Measurements from ENCODE around the gene BEST2.

BEST2 gene

GRCh38 chr19:12730064-12730463 lies 21.5 kb upstream of the BEST2 start:
- no peak for DNase-seq (ENCODE audit: low read depth)

- DNase-seq (ENCODE audit: low read depth), result no peak
Observed at GRCh38 chr19:12731337-12731736, 20.3 kb upstream of the BEST2 start.

GRCh38 chr19:12733369-12734214 lies 18.0 kb upstream of the BEST2 start:
- no peak for DNase-seq (ENCODE audit: low read depth)

- DNase-seq (ENCODE audit: low read depth), result peak; percentile 100
Observed at GRCh38 chr19:12736995-12737834, 14.4 kb upstream of the BEST2 start, which contains the start of gene GET3. Gene GET3, plus strand, starts transcription at chr19:12737497. Its CDS starts 9 bp downstream, at chr19:12737506.

- DNase-seq (ENCODE audit: low read depth), result no peak
Observed at GRCh38 chr19:12737835-12738351, 13.7 kb upstream of the BEST2 start.

GRCh38 chr19:12745166-12745897 lies 6.3 kb upstream of the BEST2 start:
- DNase-seq (ENCODE audit: low read depth), result no peak

GRCh38 chr19:12748489-12748888 lies 3.1 kb upstream of the BEST2 start:
- no peak for DNase-seq (ENCODE audit: low read depth)

- DNase-seq (ENCODE audit: low read depth), result no peak
Observed at GRCh38 chr19:12749938-12750521, 1.6 kb upstream of the BEST2 start.

- DNase-seq (ENCODE audit: low read depth), result no peak
Observed at GRCh38 chr19:12750851-12751250, 740 bp upstream of the BEST2 start.

- DNase-seq (ENCODE audit: low read depth), result no peak
Observed at GRCh38 chr19:12752056-12752781, 628 bp downstream of the BEST2 start.

- no peak for DNase-seq (ENCODE audit: low read depth)
Observed at GRCh38 chr19:12754465-12755196, 3.0 kb downstream of the BEST2 start.

- DNase-seq (ENCODE audit: low read depth), result no peak
Observed at GRCh38 chr19:12756150-12756883, 4.7 kb downstream of the BEST2 start.

- no peak for DNase-seq (ENCODE audit: low read depth)
Observed at GRCh38 chr19:12757544-12758274, 6.1 kb downstream of the BEST2 start.

GRCh38 chr19:12759686-12760085 lies 8.1 kb downstream of the BEST2 start:
- DNase-seq (ENCODE audit: low read depth), result no peak

GRCh38 chr19:12763100-12763499 lies 11.5 kb downstream of the BEST2 start:
- no peak for DNase-seq (ENCODE audit: low read depth)

GRCh38 chr19:12764698-12765097 lies 13.1 kb downstream of the BEST2 start:
- DNase-seq (ENCODE audit: low read depth), result no peak

GRCh38 chr19:12766051-12766521 lies 14.5 kb downstream of the BEST2 start:
- no peak for DNase-seq (ENCODE audit: low read depth)

- no peak for DNase-seq (ENCODE audit: low read depth)
Observed at GRCh38 chr19:12767150-12767549, 15.6 kb downstream of the BEST2 start.

GRCh38 chr19:12767666-12768065 lies 16.1 kb downstream of the BEST2 start:
- no peak for DNase-seq (ENCODE audit: low read depth)

All from non-pigmented ciliary epithelial cell (primary cell).